ENCODE measurements around the gene SCYL1. TPM values are rescaled to one million over a fixed set of nuclear protein-coding genes. Genes with fewer than 3 reads are reported as not detected.

SCYL1 gene
- total and polyA plus RNA-seq, 4 donors: 54.3 to 107 (median 86.5) TPM

- Histone ChIP-seq H3K27ac (ENCODE audit: low read depth in 1 of 2, low read length in 1 of 2) (no peak overlapping the region), H3K36me3 (ENCODE audit: control insufficient read depth in 4 of 4, insufficient read depth in 4 of 4, low read length in 4 of 4) (peaks cover 0 to 43% (median 12%) of the 10 kb centered on the region in 4 donors)
Measured at GRCh38 chr11:65580031-65580692, 55.3 kb downstream of the SCYL1 start.

GRCh38 chr11:65580756-65581155 lies 55.9 kb downstream of the SCYL1 start:
- H3K4me1 ChIP-seq (ENCODE audit: control insufficient read depth in 5 of 5, insufficient read depth in 5 of 5, low read length in 5 of 5): peaks cover 0 to 23% (median 3%) of the 10 kb centered on the region in 5 donors
- H3K9me3 ChIP-seq (ENCODE audit: control insufficient read depth in 4 of 4, insufficient read depth in 3 of 4, low read length in 3 of 4): peaks cover 0 to 3% (median 0%) of the 10 kb centered on the region in 4 donors
- no peak overlapping the region for H3K4me3 ChIP-seq
- H3K9ac ChIP-seq (ENCODE audit: insufficient read depth in 1 of 2, low read length in 2 of 2): no peak overlapping the region
- ATAC-seq (ENCODE audit: insufficient read depth, low FRiP score) (no peak), DNase-seq (no peak)
- peaks cover 0 to 15% (median 3%) of the 10 kb centered on the region in 3 donors for H3K27me3 ChIP-seq (ENCODE audit: control insufficient read depth in 3 of 3, insufficient read depth in 3 of 3, low read length in 2 of 3)
- 94% methylated on average over 7 to 8 of the region's 8 CpGs for WGBS, 2 donors
- H3K36me3 ChIP-seq (ENCODE audit: control insufficient read depth in 4 of 4, insufficient read depth in 4 of 4, low read length in 4 of 4): peaks cover 0 to 48% (median 10%) of the 10 kb centered on the region in 4 donors
- no peak overlapping the region for H3K27ac ChIP-seq (ENCODE audit: low read depth in 1 of 2, low read length in 1 of 2)
- no peak for TF ChIP-seq CTCF (IDR thresholded peaks at IDR 0.05; ENCODE audit: control extremely low read depth, extremely low read depth)

More at GRCh38 chr11:65580031-65580692, 55.3 kb downstream of the SCYL1 start:
- Histone ChIP-seq H3K4me3 (no peak overlapping the region), H3K4me1 (ENCODE audit: control insufficient read depth in 5 of 5, insufficient read depth in 5 of 5, low read length in 5 of 5) (peaks cover 0 to 28% (median 8%) of the 10 kb centered on the region in 5 donors), H3K9me3 (ENCODE audit: control insufficient read depth in 4 of 4, insufficient read depth in 3 of 4, low read length in 3 of 4) (peaks cover 0 to 3% (median 0%) of the 10 kb centered on the region in 4 donors), H3K27me3 (ENCODE audit: control insufficient read depth in 3 of 3, insufficient read depth in 3 of 3, low read length in 2 of 3) (peaks cover 0 to 15% (median 3%) of the 10 kb centered on the region in 3 donors), H3K9ac (ENCODE audit: insufficient read depth in 1 of 2, low read length in 2 of 2) (no peak overlapping the region)
- ATAC-seq (ENCODE audit: insufficient read depth, low FRiP score) (no peak), DNase-seq (no peak)
- no peak for TF ChIP-seq CTCF (IDR thresholded peaks at IDR 0.05; ENCODE audit: control extremely low read depth, extremely low read depth)
- WGBS, 2 donors: 94 to 98% methylated on average over 15 to 19 of the region's 19 CpGs

- H3K4me3 ChIP-seq: no peak overlapping the region
- peak overlapping the region in 1 of 2 donors; percentile 12 for H3K27ac ChIP-seq (ENCODE audit: low read depth in 1 of 2, low read length in 1 of 2)
- peaks cover 0 to 15% (median 1%) of the 10 kb centered on the region in 5 donors for H3K4me1 ChIP-seq (ENCODE audit: control insufficient read depth in 5 of 5, insufficient read depth in 5 of 5, low read length in 5 of 5)
- H3K36me3 ChIP-seq (ENCODE audit: control insufficient read depth in 4 of 4, insufficient read depth in 4 of 4, low read length in 4 of 4): peaks cover 0 to 54% (median 13%) of the 10 kb centered on the region in 4 donors
- no peak overlapping the region for H3K9ac ChIP-seq (ENCODE audit: insufficient read depth in 1 of 2, low read length in 2 of 2)
- peaks cover 0 to 15% (median 3%) of the 10 kb centered on the region in 3 donors for H3K27me3 ChIP-seq (ENCODE audit: control insufficient read depth in 3 of 3, insufficient read depth in 3 of 3, low read length in 2 of 3)
- whole genome bisulfite sequencing, 2 donors: 87 to 91% methylated on average over 3 of the region's 3 CpGs
- peaks cover 0 to 3% (median 0%) of the 10 kb centered on the region in 4 donors for H3K9me3 ChIP-seq (ENCODE audit: control insufficient read depth in 4 of 4, insufficient read depth in 3 of 4, low read length in 3 of 4)
- TF ChIP-seq CTCF (IDR thresholded peaks at IDR 0.05; ENCODE audit: control extremely low read depth, extremely low read depth): no peak
- no peak for DNase-seq
- ATAC-seq (ENCODE audit: insufficient read depth, low FRiP score): no peak
Measured at GRCh38 chr11:65581928-65582327, 57.0 kb downstream of the SCYL1 start.
